Pancreas (tissue), 10 donors: ENCODE results near the gene LHX1. TPM values are rescaled to one million over a fixed set of nuclear protein-coding genes. Genes with fewer than 3 reads are reported as not detected.
A peak's percentile ranks its signal among the peaks of the same experiment; 100 is the strongest.

Experiments
- ATAC-seq, 4 donors: fragments of 200-7000 bp; cut with Tn5 transposase; one replicate each; pipeline versions ENCODE4 v1.8.0 to v1.9.1; 2020; ENCODE audit warnings: mild to moderate bottlenecking in 4 of 4, moderate library complexity in 4 of 4
- DNase-seq, 6 donors: peaks; one replicate each; pipeline ENCODE4 v3.0.0-alpha.2; 2020
- FAIRE-seq: peaks from 2 replicates; lab custom pipeline; 2012; peaks lifted over from hg19 to GRCh38; lab: Jason Lieb, UNC
- H3K27ac ChIP-seq, 4 donors: fragments of 200-600 bp; sonication (generic); 1 replicate in 3 of 4; 2 replicates in 1 of 4; pipeline versions ENCODE4 v1.5.0 to v1.8.0; 2020
- H3K27me3 ChIP-seq, 4 donors: fragments of 200-600 bp; one replicate each; pipeline ENCODE4 v1.8.0; 2021
- H3K36me3 ChIP-seq, 3 donors: fragments of 200-600 bp; sonication (generic) in 1 of 3; one replicate each; pipeline versions ENCODE4 v1.5.0 to v1.8.0; 2020 to 2021
- H3K4me1 ChIP-seq, 3 donors: fragments of 200-600 bp; one replicate each; pipeline ENCODE4 v1.8.0; 2021
- H3K4me3 ChIP-seq, 4 donors: fragments of 200-600 bp; sonication (generic) in 2 of 4; one replicate each; pipeline versions ENCODE4 v1.5.0 to v1.8.0; 2020 to 2021
- H3K9me3 ChIP-seq, 4 donors: fragments of 200-600 bp; one replicate each; pipeline ENCODE4 v1.8.0; 2021
- CTCF ChIP-seq, 4 donors: fragments of 200-600 bp; sonication (generic) in 3 of 4; IDR thresholded peaks; one replicate each; pipeline versions ENCODE4 v1.5.0 to v1.8.0; 2021; ENCODE audit warnings: antibody characterized with exemption in 4 of 4
- WGBS, 2 donors: extraction: QIAGEN DNeasy Blood & Tissue Kit; methylation state at CpG; one replicate each; pipeline ENCODE4 v1.1.7; 2013; 5-methylcytosine and 5-hydroxymethylcytosine counted together
- intact Hi-C, 3 donors: fragments of 100-400 bp; cut with DNase I; formaldehyde crosslinking; loops; one replicate each; pipeline versions ENCODE4 v1.11.1 to v1.14.2; 2022
- polyA plus RNA-seq, 2 donors: library from polyadenylated mRNA; stranded (reverse); fragments of 200-250 nt; gene quantifications; one replicate each; pipeline ENCODE4 v1.2.3, GENCODE V29; 2013
- total RNA-seq, 6 donors: library from RNA; stranded (reverse); fragmentation: NEBNext Ultra II Directional in 4 of 6; extraction: Animal tissue kit (Norgen Biotek cat#: 25700) in 4 of 6; gene quantifications; one replicate each; pipeline versions ENCODE4 v1.2.1 to v1.2.4, GENCODE V29; 2021 to 2023
- donor health status: healthy with polysubstance abuse.
- donor health status: DM: no; HTN: no; CAD: no; lungs with moderate emphysema.
- donor health status: DM: no; HTN: no; CAD: no.
- donor health status: control.
- donor health status: control.
- donor health status: Bipolar disorder and iron deficiency.
- donor health status: DM: yes; HTN: yes; CAD: no.
- donor health status: DM: no; HTN: no; CAD: no.
- donor health status: DM: no; HTN: no; CAD: no.
- donor health status: DM: yes; HTN: yes; CAD: no.

Gene LHX1
- total and polyA plus RNA-seq, 8 donors = 0.05 TPM; not detected in 7

GRCh38 chr17:36939802-36940312, 2.6 kb downstream of the LHX1 start:
- H3K27me3 ChIP-seq = peaks cover 17 to 94% (median 34%) of the 10 kb centered on the region in 4 donors
- no peaks in the 10 kb centered on the region for H3K9me3 ChIP-seq
- peaks cover 0 to 27% (median 0%) of the 10 kb centered on the region in 3 donors for H3K4me1 ChIP-seq
- 3 to 4% methylated on average over 26 of the region's 26 CpGs for WGBS, 2 donors
- ATAC-seq = no peak
- no peak overlapping the region for H3K4me3 ChIP-seq
- no peak overlapping the region for H3K27ac ChIP-seq
- no peak for DNase-seq
- intact Hi-C loops = no loop called here
- no peaks in the 10 kb centered on the region for H3K36me3 ChIP-seq
- no peak for TF ChIP-seq CTCF (IDR thresholded peaks at IDR 0.05)
- FAIRE-seq = no peak

GRCh38 chr17:36940313-36941264, 3.3 kb downstream of the LHX1 start:
- H3K4me3 ChIP-seq = no peak overlapping the region
- no peak for FAIRE-seq
- H3K9me3 ChIP-seq = no peaks in the 10 kb centered on the region
- H3K27me3 ChIP-seq = peaks cover 17 to 94% (median 31%) of the 10 kb centered on the region in 4 donors
- H3K27ac ChIP-seq = no peak overlapping the region
- no peak for ATAC-seq
- H3K36me3 ChIP-seq = no peaks in the 10 kb centered on the region
- intact Hi-C loops = no loop called here
- TF ChIP-seq CTCF (IDR thresholded peaks at IDR 0.05) = no peak
- DNase-seq = peak in 1 of 6 donors; percentile 60
- peaks cover 0 to 19% (median 0%) of the 10 kb centered on the region in 3 donors for H3K4me1 ChIP-seq
- WGBS, 2 donors = 8 to 11% methylated on average over 48 to 52 of the region's 52 CpGs

- FAIRE-seq = no peak
- ATAC-seq = no peak
- WGBS, 2 donors = 19 to 23% methylated on average over 17 of the region's 17 CpGs
- DNase-seq = peak in 1 of 6 donors; percentile 64
- Histone ChIP-seq H3K9me3 (no peaks in the 10 kb centered on the region), H3K4me1 (peaks cover 0 to 11% (median 0%) of the 10 kb centered on the region in 3 donors), H3K4me3 (no peak overlapping the region), H3K27ac (no peak overlapping the region), H3K27me3 (peaks cover 17 to 95% (median 31%) of the 10 kb centered on the region in 4 donors), H3K36me3 (no peaks in the 10 kb centered on the region)
- intact Hi-C loops = no loop called here
- no peak for TF ChIP-seq CTCF (IDR thresholded peaks at IDR 0.05)
These were observed 4.2 kb downstream of the LHX1 start for GRCh38 chr17:36941265-36942010.

- Histone ChIP-seq H3K9me3 (no peaks in the 10 kb centered on the region), H3K27me3 (peaks cover 17 to 95% (median 29%) of the 10 kb centered on the region in 4 donors), H3K4me3 (peak overlapping the region in 1 of 4 donors; percentile 29), H3K36me3 (no peaks in the 10 kb centered on the region), H3K4me1 (peaks cover 0 to 8% (median 0%) of the 10 kb centered on the region in 3 donors), H3K27ac (no peak overlapping the region)
- WGBS, 2 donors = 3 to 8% methylated on average over 46 to 57 of the region's 57 CpGs
- no peak for ATAC-seq
- FAIRE-seq = no peak
- peak in 2 of 6 donors; percentile 64 to 72 for DNase-seq
- intact Hi-C loops = no loop called here
- TF ChIP-seq CTCF (IDR thresholded peaks at IDR 0.05) = no peak
These were observed 4.8 kb downstream of the LHX1 start for GRCh38 chr17:36942019-36942599.
